Ishikawa (cell line): ENCODE measurements around the gene GFOD2.

Experiments
- CEBPB ChIP-seq: IDR thresholded peaks from 2 replicates; pipeline ENCODE4 v1.6.1; 2012
- CREB1 ChIP-seq: IDR thresholded peaks from 2 replicates; pipeline ENCODE4 v1.6.1; 2012; ENCODE audit warnings: low read depth
- EGR1 ChIP-seq: IDR thresholded peaks from 2 replicates; pipeline ENCODE4 v1.6.1; 2012
- EP300 ChIP-seq: IDR thresholded peaks from 2 replicates; pipeline ENCODE4 v1.6.1; 2012; ENCODE audit warnings: borderline replicate concordance
- FOXM1 ChIP-seq: IDR thresholded peaks from 2 replicates; pipeline ENCODE4 v1.6.1; 2012; ENCODE audit warnings: low read depth, borderline replicate concordance
- MAX ChIP-seq: IDR thresholded peaks from 2 replicates; pipeline ENCODE4 v1.6.1; 2012
- NFIC ChIP-seq: IDR thresholded peaks from 2 replicates; pipeline ENCODE4 v1.6.1; 2012
- RAD21 ChIP-seq: IDR thresholded peaks from 2 replicates; pipeline ENCODE4 v1.6.1; 2012; ENCODE audit warnings: low read depth
- REST ChIP-seq: IDR thresholded peaks from 2 replicates; pipeline ENCODE4 v1.6.1; 2012; ENCODE audit warnings: low read depth, mild to moderate bottlenecking
- TAF1 ChIP-seq: IDR thresholded peaks from 2 replicates; pipeline ENCODE4 v1.6.1; 2012; ENCODE audit warnings: low read depth, mild to moderate bottlenecking
- TCF12 ChIP-seq: IDR thresholded peaks from 2 replicates; pipeline ENCODE4 v1.6.1; 2012; ENCODE audit warnings: low read depth
- TEAD4 ChIP-seq: IDR thresholded peaks from 2 replicates; pipeline ENCODE4 v1.6.1; 2012
- USF1 ChIP-seq: IDR thresholded peaks from 2 replicates; pipeline ENCODE4 v1.6.1; 2012
- YY1 ChIP-seq: IDR thresholded peaks from 2 replicates; pipeline ENCODE4 v1.6.1; 2012; ENCODE audit warnings: low read depth
- ZBTB7A ChIP-seq: IDR thresholded peaks from 2 replicates; pipeline ENCODE4 v1.6.1; 2012; ENCODE audit warnings: low read depth

Gene GFOD2

GRCh38 chr16:67657751-67658518 lies 61.2 kb downstream of the GFOD2 start:
- TF ChIP-seq TCF12, result no peak
- no peak for TF ChIP-seq NFIC

GRCh38 chr16:67657017-67657608 lies 62.0 kb downstream of the GFOD2 start:
- TF ChIP-seq RAD21 (no peak), NFIC (no peak), CREB1 (no peak), TCF12 (no peak), MAX (no peak), EP300 (no peak), TAF1 (no peak), REST (no peak), USF1 (no peak), CEBPB (no peak), ZBTB7A (no peak), FOXM1 (no peak), YY1 (no peak), TEAD4 (no peak)

- TF ChIP-seq TAF1 (no peak), REST (no peak), ZBTB7A (no peak), EGR1 (no peak), MAX (no peak), NFIC (no peak), TCF12 (no peak), TEAD4 (no peak), USF1 (no peak), CEBPB (no peak), YY1 (no peak)
These were observed 62.6 kb downstream of the GFOD2 start for GRCh38 chr16:67656344-67657016.

- TF ChIP-seq TAF1 (no peak), EGR1 (no peak), USF1 (no peak), MAX (no peak), YY1 (no peak), RAD21 (no peak), FOXM1 (no peak), ZBTB7A (no peak), CEBPB (no peak), CREB1 (no peak), TEAD4 (no peak), EP300 (no peak), NFIC (no peak), TCF12 (no peak), REST (no peak)
These were observed 63.8 kb downstream of the GFOD2 start for GRCh38 chr16:67655363-67655762.
